SHP77 treated with DMSO at 0.1 percent for 48 hours (cell line): ENCODE data around the gene VRK3.
"Not testable (repeated sequence)": the region's sequence is repeated elsewhere in the genome, so short reads cannot be mapped to it uniquely, and the experiment has no call there.

Source experiments
- DNase-seq: peaks from one replicate; lab custom pipeline; 2025; lab: John Stamatoyannopoulos, UW

Gene VRK3, protein sequence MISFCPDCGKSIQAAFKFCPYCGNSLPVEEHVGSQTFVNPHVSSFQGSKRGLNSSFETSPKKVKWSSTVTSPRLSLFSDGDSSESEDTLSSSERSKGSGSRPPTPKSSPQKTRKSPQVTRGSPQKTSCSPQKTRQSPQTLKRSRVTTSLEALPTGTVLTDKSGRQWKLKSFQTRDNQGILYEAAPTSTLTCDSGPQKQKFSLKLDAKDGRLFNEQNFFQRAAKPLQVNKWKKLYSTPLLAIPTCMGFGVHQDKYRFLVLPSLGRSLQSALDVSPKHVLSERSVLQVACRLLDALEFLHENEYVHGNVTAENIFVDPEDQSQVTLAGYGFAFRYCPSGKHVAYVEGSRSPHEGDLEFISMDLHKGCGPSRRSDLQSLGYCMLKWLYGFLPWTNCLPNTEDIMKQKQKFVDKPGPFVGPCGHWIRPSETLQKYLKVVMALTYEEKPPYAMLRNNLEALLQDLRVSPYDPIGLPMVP

DNA sequence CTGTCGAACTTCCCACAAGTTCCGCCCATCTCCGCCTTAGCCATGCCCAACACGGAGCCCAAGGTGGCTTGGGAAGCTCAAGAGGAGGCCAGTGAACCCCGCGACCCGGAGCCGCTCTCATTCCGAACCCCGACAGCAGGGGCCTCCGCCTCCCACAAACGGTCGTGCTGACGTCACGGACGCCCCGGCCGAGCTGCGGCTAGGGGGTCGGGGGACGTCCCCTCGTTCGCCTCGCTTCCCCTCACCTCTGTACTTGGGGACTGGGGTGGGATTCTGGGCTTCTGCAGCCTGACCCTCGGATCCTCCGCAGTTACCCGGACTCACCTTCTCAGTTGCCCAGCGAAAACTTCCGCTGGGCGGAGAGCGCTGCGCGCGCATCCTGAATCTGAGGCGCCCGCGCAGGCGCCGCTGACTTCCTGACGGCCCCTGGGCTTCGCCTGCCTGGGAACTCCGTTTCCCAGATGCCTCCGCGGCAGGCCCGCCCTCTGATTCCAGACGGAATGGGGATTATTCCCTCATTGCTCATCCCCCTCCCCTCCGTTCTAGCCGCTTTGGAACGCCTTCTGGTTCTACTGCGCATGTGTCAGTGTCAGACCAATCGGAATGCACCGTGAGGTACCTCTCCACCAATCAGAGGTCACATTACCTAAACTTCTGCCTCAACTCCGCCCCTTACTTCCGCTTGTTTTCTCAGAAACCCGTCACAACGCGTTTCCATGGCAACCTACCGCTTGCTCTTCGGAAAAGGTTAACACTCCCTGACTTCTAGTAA lies at the start of gene VRK3:
Gene VRK3, minus strand, starts transcription at position 351 of the 772 bp plus-strand sequence. CDS start 9,210 bp downstream, outside the sequence.
- DNase-seq: peak; percentile 97

DNA sequence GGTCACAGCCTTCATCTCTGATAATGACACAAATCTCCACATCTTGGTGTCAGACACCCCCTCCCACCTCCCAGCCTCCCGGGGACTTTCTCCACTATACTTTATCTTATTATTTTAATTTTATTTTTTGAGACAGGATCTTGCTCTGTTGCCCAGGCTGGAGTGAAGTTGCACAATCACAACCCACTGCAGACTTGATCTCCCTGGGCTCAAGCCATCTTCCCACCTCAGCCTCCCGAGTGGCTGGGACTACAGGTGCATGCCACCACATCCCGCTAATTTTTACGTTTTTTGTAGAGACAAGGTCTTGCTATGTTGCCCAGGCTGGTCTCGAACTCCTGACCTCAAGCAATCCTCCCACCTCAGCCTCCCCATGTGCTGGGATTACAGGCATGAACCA lies 43.2 kb upstream of the VRK3 start:
- not testable (repeated sequence) for DNase-seq

DNA sequence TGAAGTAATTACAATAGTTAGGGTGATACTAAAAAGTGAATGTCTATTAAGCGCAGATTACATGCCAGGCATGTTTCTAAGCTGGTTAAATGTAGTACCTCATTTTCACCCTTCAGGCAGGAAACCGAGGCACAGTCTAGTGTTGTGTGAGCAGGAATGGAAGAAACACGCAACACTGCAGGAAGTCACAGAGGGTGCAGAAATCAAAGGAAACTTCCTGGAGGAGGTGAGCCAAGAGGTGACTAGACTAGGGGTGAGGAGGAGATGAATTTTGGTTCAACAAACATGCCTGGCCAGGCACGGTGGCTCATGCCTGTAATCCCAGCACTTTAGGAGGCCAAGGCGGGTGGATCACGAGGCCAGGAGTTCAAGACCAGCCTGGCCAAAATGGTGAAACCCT lies 42.4 kb upstream of the VRK3 start:
- no peak for DNase-seq

GRCh38 chr19:50065938-50066337 lies 40.8 kb upstream of the VRK3 start:
- DNase-seq: no peak

DNA sequence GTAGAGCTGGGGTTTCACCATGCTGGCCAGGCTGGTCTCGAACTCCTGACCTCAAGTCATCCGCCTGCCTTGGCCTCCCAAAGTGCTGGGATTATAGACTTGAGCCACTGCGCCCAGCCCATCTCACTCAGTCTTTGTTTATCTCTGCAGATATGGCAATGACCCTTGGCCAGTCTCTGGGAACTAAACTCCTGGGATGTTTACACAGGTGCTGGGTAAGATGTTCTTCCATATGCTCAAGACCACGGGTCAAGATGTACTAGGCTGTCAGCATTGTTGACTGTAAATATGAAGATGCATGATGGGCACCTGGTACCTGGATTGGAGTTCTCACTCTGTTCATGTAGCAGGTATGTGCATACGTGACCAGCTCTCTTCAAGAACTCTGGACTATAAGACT lies 36.5 kb upstream of the VRK3 start:
- no peak for DNase-seq

DNA sequence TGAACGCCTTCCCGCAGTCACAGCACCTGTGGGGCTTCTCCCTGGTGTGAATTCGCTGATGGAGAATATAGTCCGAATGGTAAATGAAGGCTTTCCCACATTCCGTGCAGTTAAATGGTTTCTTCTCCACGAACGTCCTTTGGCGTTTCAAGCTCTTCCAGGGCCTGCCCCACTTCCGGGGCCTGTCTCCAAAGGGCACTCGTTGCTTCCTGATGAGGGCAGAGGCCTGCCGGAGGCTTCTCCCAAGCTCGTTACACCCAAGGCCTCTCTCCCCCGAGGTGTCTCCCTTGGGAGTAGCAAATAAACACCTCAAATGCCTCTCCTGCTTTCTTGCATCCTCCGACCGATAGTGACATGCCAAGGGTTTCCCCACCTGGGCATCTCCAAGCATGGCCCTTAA lies 34.9 kb upstream of the VRK3 start:
- DNase-seq: no peak

DNA sequence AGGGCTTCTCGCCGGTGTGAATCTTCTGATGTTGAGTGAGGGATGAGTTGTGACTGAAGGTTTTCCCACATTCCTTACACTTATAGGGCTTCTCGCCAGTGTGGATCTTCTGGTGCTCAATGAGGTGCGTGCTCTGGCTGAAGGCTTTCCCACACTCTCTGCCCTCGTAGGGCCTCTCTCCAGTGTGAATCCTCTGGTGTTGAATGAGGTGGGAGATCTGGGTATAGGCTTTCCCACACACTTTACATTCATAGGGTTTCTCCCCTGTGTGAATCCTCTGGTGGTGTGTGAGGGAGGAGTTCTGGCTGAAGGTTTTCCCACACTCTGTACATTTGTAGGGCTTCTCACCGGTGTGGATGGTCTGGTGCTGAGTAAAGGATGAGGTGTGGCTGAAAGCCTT lies 33.9 kb upstream of the VRK3 start:
- no peak for DNase-seq

DNA sequence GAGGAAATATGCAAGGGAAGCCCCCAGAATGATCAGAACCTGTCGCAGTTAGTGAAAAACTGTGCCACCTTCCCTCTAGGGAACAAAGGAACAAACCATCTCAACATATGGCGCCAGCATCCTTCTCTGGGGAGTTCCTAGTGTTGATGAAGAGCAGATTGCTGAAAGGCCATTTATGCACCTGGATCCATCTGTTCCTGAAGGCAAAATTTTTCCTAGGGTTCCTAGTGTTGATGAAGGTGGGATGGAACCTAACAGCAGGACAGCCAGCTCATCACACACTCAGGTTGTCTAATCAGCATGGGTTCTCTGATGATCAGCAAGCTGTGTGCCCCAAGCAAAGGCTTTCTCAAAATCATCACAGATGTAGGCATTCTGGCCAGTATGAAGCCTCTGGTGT lies 33.3 kb upstream of the VRK3 start:
- no peak for DNase-seq

DNA sequence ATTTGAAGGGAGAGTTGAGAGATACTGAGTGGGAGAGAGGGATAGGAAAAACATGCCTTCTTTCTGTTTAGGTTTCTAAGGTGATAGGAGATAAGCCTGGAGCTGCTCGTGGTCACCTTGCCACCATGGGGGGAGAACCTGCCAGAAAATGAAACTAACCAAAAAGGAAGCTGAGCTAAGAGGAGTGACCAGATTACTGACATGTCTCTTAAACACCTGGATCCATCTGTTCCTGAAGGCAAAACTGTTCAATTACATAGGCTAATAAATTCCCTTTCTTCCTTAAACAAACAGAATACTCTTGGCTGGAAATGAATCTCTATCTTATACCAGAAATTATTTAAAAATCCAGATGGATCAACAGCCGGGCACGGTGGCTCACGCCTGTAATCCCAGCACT lies 27.9 kb upstream of the VRK3 start:
- no peak for DNase-seq

DNA sequence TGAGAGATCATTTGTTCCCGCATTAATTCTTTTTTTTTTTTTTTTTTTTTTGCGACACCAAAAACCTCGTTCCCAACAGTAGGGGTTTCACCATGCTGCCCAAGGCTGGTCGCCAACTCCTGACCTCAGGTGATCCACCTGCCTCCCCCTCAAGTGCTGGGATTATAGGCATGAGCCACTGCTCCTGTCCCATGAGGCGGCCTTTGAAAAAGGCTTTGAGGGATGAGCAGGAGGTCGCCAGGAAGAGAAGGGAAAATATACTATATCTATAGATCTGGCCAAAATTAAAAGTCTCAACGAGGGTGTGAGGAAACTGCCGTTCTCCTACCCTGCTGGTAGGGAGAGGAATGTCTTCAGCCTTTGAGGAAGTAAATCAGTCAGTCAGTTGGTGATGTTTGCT lies 26.8 kb upstream of the VRK3 start:
- no peak for DNase-seq

DNA sequence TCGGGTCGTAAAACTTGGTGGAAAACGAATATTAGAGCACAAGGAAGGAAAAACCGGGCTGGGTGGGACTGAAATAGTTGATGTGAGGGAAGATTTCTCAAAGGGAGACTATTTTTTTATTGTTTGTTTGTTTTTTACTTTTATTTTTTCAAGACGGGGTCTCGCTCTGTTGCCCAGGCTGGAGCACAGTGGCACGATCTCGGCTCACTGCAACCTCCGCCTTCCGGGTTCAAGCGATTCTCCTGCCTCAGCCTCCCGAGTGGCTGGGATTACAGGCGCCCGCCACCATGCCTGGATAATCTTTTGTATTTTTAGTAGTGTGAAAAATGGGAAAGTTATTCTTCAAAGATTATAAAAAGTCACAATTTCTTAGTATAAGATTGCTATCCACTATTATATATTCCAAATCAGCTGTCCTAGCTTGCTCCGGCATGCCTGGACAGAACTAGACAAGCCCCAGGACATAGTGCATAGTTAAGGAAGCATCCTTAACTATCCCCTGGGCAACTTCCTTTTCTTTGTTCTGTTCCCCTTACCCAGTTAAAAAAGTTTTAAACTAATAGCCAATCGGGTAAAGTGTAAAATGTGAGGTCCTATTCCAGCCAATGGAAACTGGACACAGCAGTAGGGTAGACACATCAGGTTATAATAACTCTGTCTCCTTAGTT lies 26.2 kb upstream of the VRK3 start:
- DNase-seq: not testable (repeated sequence)

GRCh38 chr19:50050406-50051227 lies 25.4 kb upstream of the VRK3 start:
- DNase-seq: peak; percentile 53

- DNase-seq: no peak
Observed at GRCh38 chr19:50047671-50048070, 22.5 kb upstream of the VRK3 start.

DNA sequence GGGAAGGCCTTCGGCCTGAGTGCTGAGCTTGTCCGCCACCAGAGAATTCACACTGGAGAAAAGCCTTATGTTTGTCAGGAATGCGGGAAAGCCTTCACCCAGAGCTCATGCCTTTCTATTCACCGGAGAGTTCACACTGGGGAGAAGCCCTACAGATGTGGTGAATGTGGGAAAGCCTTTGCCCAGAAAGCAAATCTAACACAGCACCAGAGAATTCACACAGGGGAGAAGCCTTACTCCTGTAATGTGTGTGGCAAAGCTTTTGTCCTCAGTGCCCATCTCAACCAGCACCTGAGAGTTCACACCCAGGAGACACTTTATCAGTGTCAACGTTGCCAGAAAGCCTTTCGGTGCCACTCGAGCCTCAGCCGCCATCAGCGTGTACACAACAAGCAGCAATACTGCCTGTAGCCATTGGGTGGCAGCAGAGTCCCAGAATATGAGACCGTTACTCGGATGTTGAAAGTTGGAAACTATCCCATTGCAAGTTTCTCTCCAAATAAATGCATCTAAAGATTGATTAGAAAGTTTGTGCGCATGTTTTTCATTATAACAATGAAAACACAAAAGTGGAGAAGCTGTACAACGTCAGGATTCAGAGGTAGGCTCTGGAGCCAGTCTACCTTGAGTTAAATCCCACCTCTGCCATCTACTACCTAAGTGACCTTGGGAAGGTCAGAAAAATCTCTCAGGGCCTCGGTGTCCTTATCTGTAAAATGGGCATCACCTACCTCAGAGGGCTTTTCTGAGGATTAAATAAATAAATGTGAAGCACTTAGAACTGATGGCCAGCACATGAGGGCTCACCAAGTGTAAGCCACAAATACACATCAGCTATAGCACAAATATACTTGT lies 21.7 kb upstream of the VRK3 start:
- peak; percentile 4 for DNase-seq

GRCh38 chr19:50044922-50045321 lies 19.8 kb upstream of the VRK3 start:
- DNase-seq: no peak

GRCh38 chr19:50043967-50044366 lies 18.8 kb upstream of the VRK3 start:
- DNase-seq: no peak

- no peak for DNase-seq
Observed at GRCh38 chr19:50042363-50043024, 17.3 kb upstream of the VRK3 start.

DNA sequence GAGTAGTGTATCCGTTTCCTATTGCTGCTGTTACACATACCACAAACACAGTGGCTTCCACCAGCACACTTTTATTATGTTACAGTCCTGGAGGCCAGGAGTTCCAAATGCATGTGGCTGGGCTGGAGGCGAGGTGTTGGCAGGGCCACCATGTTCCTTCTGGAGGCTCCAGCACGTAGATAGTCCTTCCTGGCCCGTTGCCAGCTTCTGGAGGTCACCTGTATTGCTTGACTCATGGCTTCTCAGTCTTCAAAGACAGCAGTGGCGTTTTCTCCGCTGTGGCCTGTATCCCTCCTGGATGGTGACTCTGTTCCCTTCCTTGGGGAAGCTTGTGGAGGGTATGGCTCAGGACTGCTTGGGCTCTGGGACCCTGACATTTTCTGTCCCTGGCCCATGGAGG lies 15.8 kb upstream of the VRK3 start:
- DNase-seq: no peak

- no peak for DNase-seq
Observed at GRCh38 chr19:50039968-50040367, 14.8 kb upstream of the VRK3 start.

DNA sequence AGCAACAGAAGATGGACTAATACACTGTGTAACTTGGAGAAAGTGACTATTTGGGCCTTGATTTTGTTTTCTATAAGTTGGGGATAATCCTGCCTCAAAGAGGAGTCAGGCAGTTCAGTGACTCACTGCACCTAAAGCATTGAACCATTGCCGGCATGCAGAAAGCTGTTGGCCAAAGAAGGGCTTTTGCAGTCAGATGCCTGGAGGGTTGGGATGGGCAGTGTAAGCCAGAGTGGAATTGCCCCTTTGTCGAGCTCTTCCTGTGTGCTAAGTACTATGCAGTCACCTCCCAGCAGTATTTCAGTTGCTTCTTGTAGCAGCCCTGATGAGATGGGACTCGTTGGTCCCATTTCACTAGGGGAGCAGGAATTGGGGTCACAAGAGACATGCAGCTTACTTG lies 11.7 kb upstream of the VRK3 start:
- no peak for DNase-seq
